Measurements from ENCODE around the gene BRINP3.

Gene BRINP3

DNA sequence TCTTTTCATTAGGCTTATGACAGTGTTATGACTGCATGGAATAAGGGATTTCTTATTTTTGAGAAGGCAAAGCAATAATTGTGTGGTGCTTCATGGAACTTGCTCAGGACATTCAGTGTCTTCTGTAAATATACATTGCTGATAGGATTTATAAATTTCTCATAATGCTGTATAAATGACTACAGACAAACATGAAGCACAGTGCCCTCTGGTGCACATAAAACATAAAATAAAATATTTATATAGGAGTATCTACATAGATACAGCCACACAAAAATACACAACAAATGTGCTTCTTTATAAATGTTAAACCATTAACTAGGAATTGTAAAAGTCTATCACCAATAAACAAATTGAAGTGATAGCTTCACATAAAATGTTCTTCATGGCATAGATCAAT is 24.1 kb downstream of the BRINP3 start:
- in situ Hi-C loops (cut with MboI; ENCODE audit: low sequenced_read_pairs) = no loop called here

DNA sequence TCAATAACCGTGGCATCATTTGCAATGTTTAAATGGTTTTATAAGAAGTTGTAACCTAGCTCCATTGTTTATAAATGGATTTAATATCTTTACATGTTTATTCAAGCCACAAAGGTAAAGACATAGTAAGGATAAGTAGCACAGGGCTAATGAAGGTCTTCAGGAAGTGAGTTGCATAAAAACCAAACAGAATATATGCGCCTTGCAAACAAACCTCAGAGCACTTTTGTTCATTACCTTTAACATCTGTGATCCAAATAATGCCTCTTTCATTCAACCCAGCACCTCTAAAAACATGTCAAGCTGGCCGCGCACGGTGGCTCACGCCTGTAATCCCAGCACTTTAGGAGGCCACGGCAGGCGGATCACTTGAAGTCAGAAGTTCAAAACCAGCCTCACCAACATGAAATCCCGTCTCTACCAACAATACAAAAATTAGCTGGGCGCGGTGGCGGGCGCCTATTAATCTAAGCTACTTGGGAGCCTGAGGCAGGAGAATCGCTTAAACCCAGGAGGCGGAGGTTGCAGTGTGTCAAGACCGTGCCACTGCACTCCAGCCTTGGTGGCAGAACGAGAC is 25.3 kb downstream of the BRINP3 start:
- in situ Hi-C loops (cut with MboI; ENCODE audit: low sequenced_read_pairs) = no loop called here

DNA sequence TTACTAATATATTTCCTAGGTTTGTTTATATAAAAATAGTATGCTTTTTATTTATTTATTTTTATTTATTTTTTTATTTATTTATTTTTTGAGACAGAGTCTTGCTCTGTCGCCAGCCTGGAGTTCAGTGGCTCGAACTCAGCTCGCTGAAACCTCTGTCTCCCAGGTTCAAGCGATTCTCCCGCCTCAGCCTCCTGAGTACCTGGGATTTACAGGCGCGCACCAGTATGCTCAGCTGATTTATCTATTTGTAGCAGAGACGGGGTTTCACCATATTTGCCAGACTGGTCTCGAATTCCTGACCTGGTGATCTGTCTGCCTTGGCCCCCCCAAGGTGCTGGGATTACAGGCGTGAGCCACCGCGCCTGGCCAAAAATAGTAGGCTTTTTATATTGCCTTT is 33.2 kb downstream of the BRINP3 start:
- in situ Hi-C loops (cut with MboI; ENCODE audit: low sequenced_read_pairs) = no loop called here

DNA sequence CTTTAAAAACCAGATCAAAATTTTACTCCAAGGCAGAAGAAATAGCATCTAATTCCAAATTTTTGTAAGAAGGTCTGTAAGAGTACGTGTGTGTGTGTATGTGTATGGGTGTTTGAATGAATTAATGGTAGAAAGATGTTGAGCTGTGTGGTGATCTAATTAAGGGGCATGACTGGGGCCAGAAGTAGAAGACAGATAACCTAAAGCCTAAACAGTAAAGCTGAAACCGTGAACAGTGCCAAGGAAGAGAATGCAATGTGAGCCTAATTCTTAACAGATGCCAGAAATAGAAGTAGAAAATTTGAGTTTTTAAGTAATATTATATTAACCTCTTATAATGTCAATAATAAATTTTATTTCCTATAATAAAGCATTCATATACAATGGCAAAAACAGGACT is 38.2 kb downstream of the BRINP3 start:
- in situ Hi-C loops (cut with MboI; ENCODE audit: low sequenced_read_pairs) = no loop called here

DNA sequence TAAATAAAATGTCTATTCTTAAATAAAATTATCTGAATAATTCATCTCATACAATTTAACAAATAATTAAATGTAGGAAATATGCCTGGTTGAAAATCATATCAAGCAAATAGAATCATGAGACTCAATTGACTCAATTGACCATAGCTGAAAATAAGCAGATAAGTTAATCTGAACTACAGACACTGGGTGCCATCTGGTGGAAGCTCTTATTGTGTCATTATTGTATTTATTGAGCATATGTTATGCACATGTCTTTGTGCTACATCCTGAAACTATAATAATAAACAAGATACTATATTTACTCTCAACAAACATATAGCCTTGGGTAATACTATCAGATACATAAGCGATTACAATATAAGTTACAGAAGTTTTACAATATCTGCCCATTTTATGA is 41.0 kb downstream of the BRINP3 start:
- in situ Hi-C loops (cut with MboI; ENCODE audit: low sequenced_read_pairs) = no loop called here

DNA sequence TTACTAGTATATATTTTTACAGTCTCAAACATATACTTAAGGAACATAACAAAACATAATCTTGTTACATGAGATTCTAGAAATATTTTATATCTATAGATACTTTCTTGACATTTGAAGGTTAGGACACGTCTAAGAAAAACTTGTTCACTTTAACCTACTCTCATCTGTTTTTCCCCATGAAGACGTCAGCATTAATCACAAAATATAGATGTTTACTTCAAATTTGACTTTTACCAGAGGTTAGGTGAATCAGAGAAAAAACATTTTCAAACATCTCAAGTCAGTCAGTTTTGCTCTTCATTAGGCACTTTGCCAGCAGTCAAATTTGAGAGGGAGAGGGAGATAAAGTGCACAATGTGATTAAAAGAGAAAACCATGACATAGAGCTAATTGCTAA is 47.7 kb downstream of the BRINP3 start:
- in situ Hi-C loops (cut with MboI; ENCODE audit: low sequenced_read_pairs) = no loop called here

DNA sequence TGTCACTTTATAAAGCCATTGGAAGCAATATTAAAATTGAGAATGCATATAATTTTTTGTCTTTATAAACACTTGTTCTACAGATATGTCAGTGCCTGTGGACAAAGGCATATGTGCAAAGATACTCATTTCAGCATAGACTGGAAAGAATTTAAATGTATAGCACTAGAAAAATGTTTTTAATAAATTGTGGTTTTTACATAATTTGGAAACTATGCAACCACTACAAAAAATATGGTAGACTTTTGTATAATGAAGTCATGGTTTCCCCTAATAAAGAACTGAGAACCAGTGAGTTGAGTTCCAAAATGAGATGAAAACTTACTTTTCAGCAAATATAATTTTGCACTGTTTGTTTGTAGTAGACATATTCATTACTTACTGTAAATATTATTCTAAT is 48.5 kb downstream of the BRINP3 start:
- in situ Hi-C loops (cut with MboI; ENCODE audit: low sequenced_read_pairs) = no loop called here

DNA sequence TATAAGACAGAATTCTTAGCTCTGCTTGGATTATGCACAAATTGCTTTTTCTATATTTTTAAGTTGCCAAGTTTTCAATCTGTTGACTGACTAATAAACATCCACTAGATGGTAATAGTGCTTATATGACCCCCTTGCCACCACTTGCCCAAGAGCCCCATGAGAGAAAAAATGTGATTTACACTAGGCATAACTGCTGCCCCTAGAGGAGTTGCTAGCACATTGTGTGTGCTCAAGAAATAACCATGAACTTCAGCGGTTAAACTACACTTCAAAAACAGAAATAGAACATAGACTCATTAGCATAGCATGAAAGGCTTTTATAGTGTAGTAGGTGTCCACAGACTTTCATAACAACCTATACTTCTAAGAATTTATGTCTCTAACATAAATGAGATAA is 61.4 kb downstream of the BRINP3 start:
- in situ Hi-C loops (cut with MboI; ENCODE audit: low sequenced_read_pairs) = no loop called here

DNA sequence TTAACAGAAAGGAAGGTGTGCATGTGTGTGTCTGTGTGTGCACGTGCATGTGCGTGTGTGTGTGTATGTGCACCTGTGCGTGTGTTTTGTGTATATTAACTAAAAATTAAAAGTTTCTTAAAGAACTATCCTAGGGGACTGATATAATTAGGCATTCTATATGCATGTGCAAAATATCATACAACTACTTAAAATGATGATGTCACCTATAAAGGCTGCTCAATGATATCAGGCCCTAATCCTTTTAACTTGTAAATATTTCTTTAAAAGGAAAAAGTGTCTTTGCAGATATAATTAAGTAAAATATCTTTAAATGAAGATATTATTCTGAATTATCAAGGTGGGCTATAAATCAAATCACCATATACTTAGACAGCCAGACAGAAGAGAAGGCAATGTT is 64.5 kb downstream of the BRINP3 start:
- in situ Hi-C loops (cut with MboI; ENCODE audit: low sequenced_read_pairs) = no loop called here

DNA sequence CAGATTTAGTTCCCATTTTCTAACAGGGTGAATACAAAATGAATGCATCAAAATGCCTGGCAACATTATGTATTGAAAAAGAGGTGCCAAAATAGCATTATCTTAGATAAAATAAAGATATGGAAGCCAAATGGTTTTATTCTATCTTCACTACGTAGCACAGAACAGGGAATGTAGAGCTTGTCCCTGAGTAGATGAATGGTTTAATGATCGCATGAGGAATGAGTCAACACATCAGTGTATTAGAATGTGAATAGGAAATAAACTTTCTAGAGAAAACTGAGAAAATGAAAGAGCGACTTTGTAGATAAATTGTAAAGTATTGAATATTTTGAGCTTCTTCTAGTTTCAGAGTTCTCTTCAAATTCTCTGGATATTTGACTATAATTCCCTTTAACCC is 74.3 kb downstream of the BRINP3 start:
- in situ Hi-C loops (cut with MboI; ENCODE audit: low sequenced_read_pairs) = no loop called here

DNA sequence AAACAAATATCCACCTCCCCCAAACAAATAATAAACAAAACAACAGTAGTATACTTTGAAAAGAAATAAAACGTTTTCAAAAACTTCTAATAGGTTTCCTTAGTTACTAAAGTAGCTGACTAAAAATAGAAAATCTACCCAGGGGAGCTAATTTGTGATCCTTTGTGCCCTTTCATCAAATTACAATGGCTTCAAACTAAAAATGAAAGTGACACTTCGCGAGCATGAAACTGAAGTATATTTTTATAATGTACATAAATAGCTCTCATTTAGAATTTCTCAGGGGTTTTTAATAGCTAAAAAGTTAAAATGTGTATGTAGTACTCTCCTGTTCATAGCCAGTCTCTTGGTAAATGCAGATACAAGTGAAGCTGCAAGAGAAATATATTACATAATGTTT is 78.4 kb downstream of the BRINP3 start:
- in situ Hi-C loops (cut with MboI; ENCODE audit: low sequenced_read_pairs) = no loop called here

DNA sequence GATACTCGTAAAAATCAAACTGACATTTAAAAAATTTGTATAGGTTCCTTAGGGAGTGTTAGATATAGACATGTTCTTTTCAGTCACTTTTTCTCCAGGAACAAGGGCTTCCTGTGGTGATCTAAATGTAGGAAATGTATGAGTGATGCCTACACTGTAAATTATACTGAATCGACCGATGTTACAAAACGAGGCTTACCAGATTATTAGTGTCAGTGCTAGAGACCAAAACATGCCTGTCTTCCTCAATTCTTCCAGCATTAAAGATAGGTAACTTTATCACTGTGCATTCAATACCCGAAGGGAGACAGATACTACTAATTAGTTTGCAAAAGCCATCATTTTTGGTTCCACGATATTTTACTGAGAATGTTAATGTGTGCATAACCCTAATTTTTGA is 86.1 kb downstream of the BRINP3 start:
- in situ Hi-C loops (cut with MboI; ENCODE audit: low sequenced_read_pairs) = no loop called here

DNA sequence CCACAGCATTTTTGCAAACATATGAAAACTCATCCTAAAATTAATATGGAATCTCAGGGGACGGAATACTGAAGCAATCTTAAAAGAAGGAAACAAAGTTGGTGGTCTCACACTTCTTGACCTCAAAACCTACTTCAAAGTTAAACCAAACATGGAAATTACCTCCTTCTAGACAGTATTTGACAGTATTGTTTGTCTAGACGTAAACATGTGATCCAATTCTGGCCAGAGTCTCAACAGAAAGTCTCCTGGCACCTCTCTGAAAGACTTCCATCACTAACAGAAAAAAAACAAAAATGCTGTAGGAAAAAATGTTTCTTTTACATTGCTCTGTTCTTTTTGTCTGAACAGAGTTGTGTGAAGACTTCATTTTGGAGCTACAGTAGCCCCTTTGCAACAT is 99.7 kb downstream of the BRINP3 start:
- in situ Hi-C loops (cut with MboI; ENCODE audit: low sequenced_read_pairs) = no loop called here

DNA sequence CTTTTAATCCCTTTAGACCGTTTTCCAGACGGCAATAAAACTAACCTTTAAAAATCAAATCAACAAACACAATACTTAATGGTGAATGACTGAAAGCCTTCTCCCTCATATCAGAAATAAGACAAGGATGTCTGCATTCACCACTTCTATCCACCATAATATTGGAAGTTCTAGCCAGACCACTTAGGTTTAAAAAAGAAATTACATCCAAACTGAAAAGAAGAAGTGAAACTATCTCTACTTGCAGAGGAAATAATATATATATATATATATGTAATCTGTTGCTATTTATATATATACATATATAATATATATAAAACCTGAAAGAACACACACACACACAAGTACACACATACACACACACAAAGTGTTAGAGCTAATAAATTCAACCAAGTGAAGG is 100.4 kb downstream of the BRINP3 start:
- in situ Hi-C loops (cut with MboI; ENCODE audit: low sequenced_read_pairs) = no loop called here

DNA sequence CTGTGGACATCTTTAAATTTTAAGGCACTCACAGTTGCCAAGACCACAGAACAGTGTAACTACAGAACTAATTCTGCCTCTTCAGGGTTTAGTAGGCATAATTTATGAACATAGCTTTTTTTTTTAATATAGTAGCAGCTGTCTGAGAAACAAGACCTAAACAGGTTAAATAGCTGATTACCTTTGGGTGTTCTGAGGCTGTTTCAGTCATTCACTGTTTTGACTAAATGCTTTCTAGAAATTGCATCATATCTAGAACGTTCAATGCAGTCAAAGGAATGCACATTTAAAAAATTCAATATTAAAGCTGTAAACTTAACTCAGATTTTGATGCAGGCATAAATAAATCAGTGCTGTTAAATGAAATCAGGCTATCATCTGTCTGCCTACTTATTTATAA is 101.6 kb downstream of the BRINP3 start:
- in situ Hi-C loops (cut with MboI; ENCODE audit: low sequenced_read_pairs) = no loop called here

DNA sequence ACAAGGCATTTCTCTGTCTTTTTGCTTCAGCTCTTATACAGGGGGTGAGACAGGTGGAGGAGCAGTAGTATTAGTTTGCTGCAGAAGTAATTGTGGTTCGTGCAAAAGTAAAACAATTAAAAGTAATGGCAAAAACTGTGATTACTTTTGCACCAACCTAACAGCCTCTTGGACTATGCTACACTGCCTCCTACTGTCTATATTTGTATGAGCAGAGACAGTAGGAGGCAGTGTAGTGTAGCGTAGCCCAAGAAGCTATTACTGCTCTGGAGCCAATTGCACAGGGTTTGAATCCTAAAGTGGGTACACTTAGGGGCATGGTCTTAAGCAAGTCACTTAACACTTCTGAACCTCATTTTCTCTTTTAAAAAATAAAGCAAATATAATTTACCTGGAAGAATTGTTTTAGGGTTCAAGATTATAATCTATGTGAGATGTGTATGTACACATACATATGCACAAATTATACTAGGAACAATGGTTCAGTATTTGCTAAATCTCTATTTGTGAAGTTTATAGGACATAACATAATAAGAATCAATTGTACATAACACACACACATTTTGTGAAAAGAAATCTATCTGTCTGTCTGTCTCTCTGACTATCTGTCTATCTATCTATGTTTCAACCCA is 103.8 kb downstream of the BRINP3 start:
- in situ Hi-C loops (cut with MboI; ENCODE audit: low sequenced_read_pairs) = no loop called here

DNA sequence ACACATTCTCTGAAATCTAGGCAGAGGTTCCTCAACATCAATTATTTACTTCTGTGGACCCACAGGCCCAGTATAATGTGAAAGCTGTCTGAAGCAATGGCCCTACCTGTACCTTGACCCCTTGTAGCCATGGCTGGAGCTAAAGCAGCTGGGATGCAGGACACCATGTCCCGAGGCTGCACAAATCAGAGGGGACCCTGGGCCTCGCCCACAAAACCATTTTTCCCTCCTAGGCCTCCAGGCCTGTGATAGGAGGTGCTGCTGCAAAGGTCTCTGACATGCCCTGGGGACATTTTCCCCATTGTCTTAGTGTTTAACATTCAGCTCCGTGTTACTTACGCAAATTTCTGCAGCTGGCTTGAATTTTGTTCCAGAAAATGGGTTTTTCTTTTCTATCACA is 110.5 kb downstream of the BRINP3 start:
- in situ Hi-C loops (cut with MboI; ENCODE audit: low sequenced_read_pairs) = no loop called here

DNA sequence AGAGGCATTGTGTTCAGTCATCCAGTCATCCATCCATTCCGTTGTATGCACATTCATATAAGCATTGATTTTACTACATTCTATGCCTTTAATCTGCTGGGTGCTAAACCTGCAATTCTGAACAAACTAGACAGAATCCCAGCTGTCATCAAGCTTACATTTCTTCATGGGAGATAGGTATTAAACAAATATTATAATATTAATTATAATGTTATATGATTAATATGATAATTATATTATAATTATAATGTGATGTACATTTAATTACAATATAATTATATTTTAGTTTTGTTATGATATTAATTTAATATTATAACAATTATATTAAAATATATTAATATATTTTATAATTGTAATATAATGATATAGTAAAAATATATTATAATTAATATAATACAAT is 112.4 kb downstream of the BRINP3 start:
- in situ Hi-C loops (cut with MboI; ENCODE audit: low sequenced_read_pairs) = no loop called here

DNA sequence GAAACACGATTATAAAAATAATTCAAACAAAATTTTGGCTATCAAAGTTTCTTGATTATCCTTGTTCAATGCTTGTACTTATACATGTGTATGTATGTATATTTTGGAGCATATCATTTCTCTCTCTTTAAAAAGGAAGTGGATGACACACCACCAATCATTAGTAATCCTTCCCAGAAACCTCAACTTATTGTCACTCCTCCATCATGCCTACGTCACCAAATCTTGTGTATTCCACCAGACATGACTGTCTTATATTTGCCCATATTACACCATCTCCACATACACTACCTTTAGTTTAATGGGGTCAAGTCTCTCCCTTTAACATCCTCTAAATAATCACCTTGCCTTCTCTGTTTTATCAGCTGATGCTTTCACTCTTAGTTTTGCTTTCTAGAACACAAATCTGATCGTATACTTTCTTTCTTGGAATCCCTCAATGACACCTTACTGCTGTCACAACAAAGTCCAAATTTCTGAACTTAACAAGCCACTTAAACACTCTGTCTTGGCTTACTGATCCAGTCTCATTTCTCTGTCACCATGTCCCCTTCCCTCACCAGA is 124.0 kb downstream of the BRINP3 start:
- in situ Hi-C loops (cut with MboI; ENCODE audit: low sequenced_read_pairs) = no loop called here

DNA sequence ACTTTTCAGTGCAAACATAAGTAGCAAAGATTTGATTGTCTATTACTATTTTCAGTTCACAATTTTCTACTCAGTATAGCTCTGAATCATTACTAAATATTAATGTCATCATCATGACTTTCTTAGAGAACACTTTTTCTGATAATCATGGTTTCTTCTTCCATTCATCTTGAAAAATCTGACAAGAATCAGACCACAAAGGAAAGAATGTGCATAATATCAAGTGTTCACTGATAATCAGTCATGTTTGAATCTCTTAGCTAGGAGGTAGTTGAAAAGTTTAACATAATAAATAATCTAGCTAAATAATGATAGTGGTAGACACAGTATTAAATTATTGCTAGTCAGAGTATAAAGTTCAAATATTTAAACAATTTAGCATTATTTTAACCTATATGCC is 133.2 kb downstream of the BRINP3 start:
- in situ Hi-C loops (cut with MboI; ENCODE audit: low sequenced_read_pairs) = no loop called here

DNA sequence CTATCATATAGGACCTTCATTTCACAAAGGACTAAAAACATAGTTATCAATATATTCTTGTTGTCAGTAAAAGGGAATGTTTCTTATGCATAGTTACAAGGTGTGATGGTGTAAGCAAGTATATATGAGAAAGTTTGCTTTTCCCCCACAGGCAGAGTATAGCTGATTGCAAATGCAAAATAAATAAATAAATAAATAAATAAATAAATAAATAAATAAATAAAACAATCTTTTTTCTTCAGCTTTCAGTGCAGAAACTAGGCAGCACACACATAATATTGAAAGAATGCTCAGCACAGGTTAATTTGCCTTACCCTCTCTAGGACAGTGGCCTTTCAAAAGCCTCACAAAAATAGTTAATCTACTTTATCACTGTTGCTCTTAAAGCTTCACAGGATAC is 138.8 kb downstream of the BRINP3 start:
- in situ Hi-C loops (cut with MboI; ENCODE audit: low sequenced_read_pairs) = no loop called here

DNA sequence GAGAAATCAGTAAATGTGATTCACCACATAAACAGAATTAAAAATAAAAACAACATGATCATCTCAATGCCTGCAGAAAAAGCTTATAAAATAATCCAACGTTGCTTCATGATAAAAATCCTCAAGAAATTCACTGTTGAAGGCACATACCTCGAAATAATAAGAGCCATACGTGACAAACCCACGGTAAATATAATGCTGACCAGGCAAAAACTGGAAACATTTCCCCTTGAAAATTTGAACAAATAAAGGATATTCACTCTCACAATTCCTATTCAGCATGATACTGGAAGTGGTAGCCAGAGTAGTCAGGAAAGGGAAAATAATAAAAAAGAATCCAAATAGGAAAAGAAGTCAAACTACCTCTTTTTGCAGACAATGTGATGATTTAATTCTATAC is 148.8 kb downstream of the BRINP3 start:
- in situ Hi-C loops (cut with MboI; ENCODE audit: low sequenced_read_pairs) = no loop called here

DNA sequence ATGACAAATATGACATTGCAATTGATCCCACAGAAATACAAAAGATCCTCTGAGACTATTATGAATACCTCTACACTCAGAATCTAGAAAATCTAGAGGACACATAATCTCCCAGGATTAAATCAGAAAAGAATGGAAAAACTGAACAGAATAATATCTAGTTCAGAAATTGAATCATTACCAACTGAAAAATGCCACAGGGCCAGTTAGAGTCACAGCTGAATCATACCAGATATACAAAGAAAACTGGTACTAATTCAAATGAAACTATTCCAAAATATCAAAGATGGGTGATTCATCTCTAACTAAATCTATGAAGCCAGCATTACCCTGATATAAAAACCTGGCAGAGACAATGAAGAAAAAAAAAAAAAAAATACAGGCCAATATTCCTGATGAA is 149.3 kb downstream of the BRINP3 start:
- in situ Hi-C loops (cut with MboI; ENCODE audit: low sequenced_read_pairs) = no loop called here

Data from HL-60/S4 treated with retinoic acid at 250 ng/mL for 4 days and 3 days (cell line).